ENCODE data around the gene PSTK. TPM values are rescaled to one million over a fixed set of nuclear protein-coding genes. Genes with fewer than 3 reads are reported as not detected.

Gene PSTK
- polyA plus RNA-seq, 3 donors: 3.5 to 4.7 (median 4.2) TPM

- Histone ChIP-seq H3K27me3 (ENCODE audit: control insufficient read depth in 2 of 2, insufficient read depth in 2 of 2, low read length in 2 of 2) (no peaks in the 10 kb centered on the region), H3K4me1 (ENCODE audit: control insufficient read depth in 1 of 2, insufficient read depth in 2 of 2, low read length in 2 of 2) (peaks cover 25 to 29% of the 10 kb centered on the region in 2 donors), H3K79me2 (ENCODE audit: insufficient read depth, low read length) (peaks cover 58% of the 10 kb centered on the region), H3K36me3 (replicated peaks in 1 of 2; ENCODE audit: control insufficient read depth in 1 of 2, insufficient read depth in 2 of 2, low read length in 2 of 2) (no peaks in the 10 kb centered on the region), H2AFZ (ENCODE audit: insufficient read depth, low read depth, low read length, poor library complexity, severe bottlenecking) (peak within 1 kb of the TSS; percentile 96), H3K4me2 (replicated peaks; ENCODE audit: extremely low read depth, low read length, poor library complexity, severe bottlenecking) (peak within 1 kb of the TSS; percentile 96), H3K27ac (ENCODE audit: low read depth in 1 of 2, low read length in 2 of 2) (peak within 1 kb of the TSS; percentile 96 to 97), H3K9ac (ENCODE audit: insufficient read depth, low read length, poor library complexity, severe bottlenecking) (peak within 1 kb of the TSS; percentile 96), H3K4me3 (replicated peaks in 1 of 3; ENCODE audit: low read depth in 2 of 3, low read length in 3 of 3) (peak within 1 kb of the TSS; percentile 86 to 100 (median 93)), H4K20me1 (ENCODE audit: insufficient read depth, low read length) (peaks cover 36% of the 10 kb centered on the region), H3K9me3 (replicated peaks in 1 of 2; ENCODE audit: control insufficient read depth in 1 of 2, insufficient read depth in 1 of 2, low read length in 2 of 2) (no peaks in the 10 kb centered on the region)
- Mint-ChIP-seq H3K36me3 (peaks cover 12% of the 10 kb centered on the region in 2 donors), H3K27ac (peak within 1 kb of the TSS; percentile 99 to 100 (median 100)), H3K4me1 (peaks cover 28% of the 10 kb centered on the region), H3K27me3 (ENCODE audit: low read depth in 3 of 3) (peaks cover 0 to 3% (median 1%) of the 10 kb centered on the region in 3 donors), H3K9me3 (peaks cover 0 to 5% (median 2%) of the 10 kb centered on the region in 7 donors), H3K4me3 (peak within 1 kb of the TSS; percentile 99 to 100)
- DNase-seq: peak; percentile 91 to 98 (median 98)
- intact Hi-C loops (cut with micrococcal nuclease): loop anchor here (2.0 to 10.0 kb wide), 4 partner anchors 28 to 1084 kb away; partner anchors contain the start of genes BUB3 (in 2 of the 2), PSTK (in 2 of the 2) and ATE1 (in 1 of the 2)
- TF ChIP-seq CTCF (IDR thresholded peaks at IDR 0.05): no peak
- under 1% methylated on average over 62 of the region's 68 CpGs for WGBS (ENCODE audit: insufficient coverage)
Observed at GRCh38 chr10:123008355-123009104, 28.3 kb downstream of the PSTK start, which contains the start of the genes ACADSB and IKZF5. TSS of gene ACADSB (plus strand) at chr10:123009006. CDS start at chr10:123009030, 24 bp downstream. TSS of gene IKZF5 (minus strand) at chr10:123008795. CDS start at chr10:122998625, 10,170 bp downstream.

- peak in 1 of 3 donors; percentile 4 for DNase-seq
- WGBS (ENCODE audit: insufficient coverage): 0% methylated on average over 26 of the region's 34 CpGs
- H3K36me3 Mint-ChIP-seq: peaks cover 12% of the 10 kb centered on the region in 2 donors
- Histone ChIP-seq H2AFZ (ENCODE audit: insufficient read depth, low read depth, low read length, poor library complexity, severe bottlenecking) (peak overlapping the region; percentile 96), H3K27ac (ENCODE audit: low read depth in 1 of 2, low read length in 2 of 2) (peak overlapping the region in 1 of 2 donors; percentile 96), H3K4me3 (replicated peaks in 1 of 3; ENCODE audit: low read depth in 2 of 3, low read length in 3 of 3) (peak overlapping the region; percentile 85 to 100 (median 86)), H3K27me3 (ENCODE audit: control insufficient read depth in 2 of 2, insufficient read depth in 2 of 2, low read length in 2 of 2) (no peaks in the 10 kb centered on the region), H4K20me1 (ENCODE audit: insufficient read depth, low read length) (peaks cover 29% of the 10 kb centered on the region), H3K9ac (ENCODE audit: insufficient read depth, low read length, poor library complexity, severe bottlenecking) (peak overlapping the region; percentile 96), H3K36me3 (replicated peaks in 1 of 2; ENCODE audit: control insufficient read depth in 1 of 2, insufficient read depth in 2 of 2, low read length in 2 of 2) (no peaks in the 10 kb centered on the region), H3K79me2 (ENCODE audit: insufficient read depth, low read length) (peaks cover 50% of the 10 kb centered on the region), H3K9me3 (replicated peaks in 1 of 2; ENCODE audit: control insufficient read depth in 1 of 2, insufficient read depth in 1 of 2, low read length in 2 of 2) (no peaks in the 10 kb centered on the region), H3K4me1 (ENCODE audit: control insufficient read depth in 1 of 2, insufficient read depth in 2 of 2, low read length in 2 of 2) (peaks cover 25 to 29% of the 10 kb centered on the region in 2 donors), H3K4me2 (replicated peaks; ENCODE audit: extremely low read depth, low read length, poor library complexity, severe bottlenecking) (peak overlapping the region; percentile 96)
- peaks cover 0 to 5% (median 2%) of the 10 kb centered on the region in 7 donors for H3K9me3 Mint-ChIP-seq
- peak overlapping the region; percentile 50 to 100 (median 99) for H3K27ac Mint-ChIP-seq
- peak overlapping the region; percentile 99 to 100 for H3K4me3 Mint-ChIP-seq
- peaks cover 0 to 3% (median 1%) of the 10 kb centered on the region in 3 donors for H3K27me3 Mint-ChIP-seq (ENCODE audit: low read depth in 3 of 3)
- peaks cover 28% of the 10 kb centered on the region for H3K4me1 Mint-ChIP-seq
- TF ChIP-seq CTCF (IDR thresholded peaks at IDR 0.05): no peak
- intact Hi-C loops (cut with micrococcal nuclease): loop anchor here (2.0 to 10.0 kb wide), 4 partner anchors 28 to 1084 kb away; partner anchors contain the start of genes BUB3 (in 2 of the 2), PSTK (in 2 of the 2) and ATE1 (in 1 of the 2)
Observed at GRCh38 chr10:123009105-123009820, 29.1 kb downstream of the PSTK start.

All from CD14-positive monocyte (primary cell).